ENCODE results near the gene ARF1.

DNA sequence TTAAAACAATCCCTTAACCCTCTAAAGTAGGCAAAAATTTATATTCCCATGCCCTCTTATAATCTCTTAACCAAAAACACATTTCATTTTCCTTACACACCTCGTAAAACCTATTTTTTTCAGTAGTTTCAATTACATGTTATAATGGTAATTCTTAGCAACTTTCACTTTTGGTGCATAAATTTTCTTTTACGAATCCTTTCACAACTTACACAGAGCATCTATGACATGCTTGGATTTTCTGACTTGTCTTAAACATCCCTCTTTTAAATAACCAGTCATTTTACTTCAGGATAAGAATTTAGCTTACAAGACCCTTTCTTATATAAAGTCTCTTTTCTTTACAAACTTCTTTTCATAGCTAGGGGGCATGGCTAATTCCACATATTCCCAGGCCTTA is 35.5 kb downstream of the ARF1 start:
- TF ChIP-seq, protein P1, sequence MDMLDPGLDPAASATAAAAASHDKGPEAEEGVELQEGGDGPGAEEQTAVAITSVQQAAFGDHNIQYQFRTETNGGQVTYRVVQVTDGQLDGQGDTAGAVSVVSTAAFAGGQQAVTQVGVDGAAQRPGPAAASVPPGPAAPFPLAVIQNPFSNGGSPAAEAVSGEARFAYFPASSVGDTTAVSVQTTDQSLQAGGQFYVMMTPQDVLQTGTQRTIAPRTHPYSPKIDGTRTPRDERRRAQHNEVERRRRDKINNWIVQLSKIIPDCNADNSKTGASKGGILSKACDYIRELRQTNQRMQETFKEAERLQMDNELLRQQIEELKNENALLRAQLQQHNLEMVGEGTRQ (CRISPR knock-in tag; IDR thresholded peaks at IDR 0.05) = no peak
- TF ChIP-seq, protein P2, sequence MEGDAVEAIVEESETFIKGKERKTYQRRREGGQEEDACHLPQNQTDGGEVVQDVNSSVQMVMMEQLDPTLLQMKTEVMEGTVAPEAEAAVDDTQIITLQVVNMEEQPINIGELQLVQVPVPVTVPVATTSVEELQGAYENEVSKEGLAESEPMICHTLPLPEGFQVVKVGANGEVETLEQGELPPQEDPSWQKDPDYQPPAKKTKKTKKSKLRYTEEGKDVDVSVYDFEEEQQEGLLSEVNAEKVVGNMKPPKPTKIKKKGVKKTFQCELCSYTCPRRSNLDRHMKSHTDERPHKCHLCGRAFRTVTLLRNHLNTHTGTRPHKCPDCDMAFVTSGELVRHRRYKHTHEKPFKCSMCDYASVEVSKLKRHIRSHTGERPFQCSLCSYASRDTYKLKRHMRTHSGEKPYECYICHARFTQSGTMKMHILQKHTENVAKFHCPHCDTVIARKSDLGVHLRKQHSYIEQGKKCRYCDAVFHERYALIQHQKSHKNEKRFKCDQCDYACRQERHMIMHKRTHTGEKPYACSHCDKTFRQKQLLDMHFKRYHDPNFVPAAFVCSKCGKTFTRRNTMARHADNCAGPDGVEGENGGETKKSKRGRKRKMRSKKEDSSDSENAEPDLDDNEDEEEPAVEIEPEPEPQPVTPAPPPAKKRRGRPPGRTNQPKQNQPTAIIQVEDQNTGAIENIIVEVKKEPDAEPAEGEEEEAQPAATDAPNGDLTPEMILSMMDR (IDR thresholded peaks at IDR 0.05) = no peak
- TF ChIP-seq, protein P3, sequence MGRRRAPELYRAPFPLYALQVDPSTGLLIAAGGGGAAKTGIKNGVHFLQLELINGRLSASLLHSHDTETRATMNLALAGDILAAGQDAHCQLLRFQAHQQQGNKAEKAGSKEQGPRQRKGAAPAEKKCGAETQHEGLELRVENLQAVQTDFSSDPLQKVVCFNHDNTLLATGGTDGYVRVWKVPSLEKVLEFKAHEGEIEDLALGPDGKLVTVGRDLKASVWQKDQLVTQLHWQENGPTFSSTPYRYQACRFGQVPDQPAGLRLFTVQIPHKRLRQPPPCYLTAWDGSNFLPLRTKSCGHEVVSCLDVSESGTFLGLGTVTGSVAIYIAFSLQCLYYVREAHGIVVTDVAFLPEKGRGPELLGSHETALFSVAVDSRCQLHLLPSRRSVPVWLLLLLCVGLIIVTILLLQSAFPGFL (CRISPR knock-in tag; IDR thresholded peaks at IDR 0.05; ENCODE audit: borderline replicate concordance) = no peak
- no peak for TF ChIP-seq JUN (CRISPR knock-in tag; IDR thresholded peaks at IDR 0.05)
- TF ChIP-seq, protein P4, sequence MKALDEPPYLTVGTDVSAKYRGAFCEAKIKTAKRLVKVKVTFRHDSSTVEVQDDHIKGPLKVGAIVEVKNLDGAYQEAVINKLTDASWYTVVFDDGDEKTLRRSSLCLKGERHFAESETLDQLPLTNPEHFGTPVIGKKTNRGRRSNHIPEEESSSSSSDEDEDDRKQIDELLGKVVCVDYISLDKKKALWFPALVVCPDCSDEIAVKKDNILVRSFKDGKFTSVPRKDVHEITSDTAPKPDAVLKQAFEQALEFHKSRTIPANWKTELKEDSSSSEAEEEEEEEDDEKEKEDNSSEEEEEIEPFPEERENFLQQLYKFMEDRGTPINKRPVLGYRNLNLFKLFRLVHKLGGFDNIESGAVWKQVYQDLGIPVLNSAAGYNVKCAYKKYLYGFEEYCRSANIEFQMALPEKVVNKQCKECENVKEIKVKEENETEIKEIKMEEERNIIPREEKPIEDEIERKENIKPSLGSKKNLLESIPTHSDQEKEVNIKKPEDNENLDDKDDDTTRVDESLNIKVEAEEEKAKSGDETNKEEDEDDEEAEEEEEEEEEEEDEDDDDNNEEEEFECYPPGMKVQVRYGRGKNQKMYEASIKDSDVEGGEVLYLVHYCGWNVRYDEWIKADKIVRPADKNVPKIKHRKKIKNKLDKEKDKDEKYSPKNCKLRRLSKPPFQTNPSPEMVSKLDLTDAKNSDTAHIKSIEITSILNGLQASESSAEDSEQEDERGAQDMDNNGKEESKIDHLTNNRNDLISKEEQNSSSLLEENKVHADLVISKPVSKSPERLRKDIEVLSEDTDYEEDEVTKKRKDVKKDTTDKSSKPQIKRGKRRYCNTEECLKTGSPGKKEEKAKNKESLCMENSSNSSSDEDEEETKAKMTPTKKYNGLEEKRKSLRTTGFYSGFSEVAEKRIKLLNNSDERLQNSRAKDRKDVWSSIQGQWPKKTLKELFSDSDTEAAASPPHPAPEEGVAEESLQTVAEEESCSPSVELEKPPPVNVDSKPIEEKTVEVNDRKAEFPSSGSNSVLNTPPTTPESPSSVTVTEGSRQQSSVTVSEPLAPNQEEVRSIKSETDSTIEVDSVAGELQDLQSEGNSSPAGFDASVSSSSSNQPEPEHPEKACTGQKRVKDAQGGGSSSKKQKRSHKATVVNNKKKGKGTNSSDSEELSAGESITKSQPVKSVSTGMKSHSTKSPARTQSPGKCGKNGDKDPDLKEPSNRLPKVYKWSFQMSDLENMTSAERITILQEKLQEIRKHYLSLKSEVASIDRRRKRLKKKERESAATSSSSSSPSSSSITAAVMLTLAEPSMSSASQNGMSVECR (CRISPR knock-in tag; IDR thresholded peaks at IDR 0.05; ENCODE audit: borderline replicate concordance) = no peak

Data from WTC11 (cell line).